ENCODE measurements around the gene PDE8B. TPM values are rescaled to one million over a fixed set of nuclear protein-coding genes. Genes with fewer than 3 reads are reported as not detected.

Gene PDE8B
- total RNA-seq, 1 donor from 2014 or later, result 5.9 TPM

DNA sequence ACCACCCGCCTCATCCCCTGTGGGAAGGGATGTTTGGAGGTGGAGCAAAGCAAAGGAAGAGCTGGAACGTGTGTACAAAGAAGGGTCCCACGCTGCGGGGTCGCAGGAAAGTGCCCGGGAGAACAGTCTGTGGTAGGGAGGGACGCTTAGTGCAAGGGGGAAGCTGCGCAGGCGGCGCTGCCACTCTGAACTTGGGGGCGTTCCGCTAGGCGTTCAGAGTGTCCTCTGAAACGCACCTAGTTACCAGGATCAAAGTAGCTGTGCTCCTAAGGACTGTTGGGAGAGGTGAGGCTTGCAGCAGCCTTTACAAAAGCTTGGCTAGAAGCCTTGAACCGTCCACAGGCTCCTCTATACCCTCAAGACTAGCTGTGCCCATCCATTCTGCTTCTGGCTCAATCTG is 29.3 kb upstream of the PDE8B start:
- intact Hi-C loops (cut with micrococcal nuclease), result no loop called here
- TF ChIP-seq, protein P1, sequence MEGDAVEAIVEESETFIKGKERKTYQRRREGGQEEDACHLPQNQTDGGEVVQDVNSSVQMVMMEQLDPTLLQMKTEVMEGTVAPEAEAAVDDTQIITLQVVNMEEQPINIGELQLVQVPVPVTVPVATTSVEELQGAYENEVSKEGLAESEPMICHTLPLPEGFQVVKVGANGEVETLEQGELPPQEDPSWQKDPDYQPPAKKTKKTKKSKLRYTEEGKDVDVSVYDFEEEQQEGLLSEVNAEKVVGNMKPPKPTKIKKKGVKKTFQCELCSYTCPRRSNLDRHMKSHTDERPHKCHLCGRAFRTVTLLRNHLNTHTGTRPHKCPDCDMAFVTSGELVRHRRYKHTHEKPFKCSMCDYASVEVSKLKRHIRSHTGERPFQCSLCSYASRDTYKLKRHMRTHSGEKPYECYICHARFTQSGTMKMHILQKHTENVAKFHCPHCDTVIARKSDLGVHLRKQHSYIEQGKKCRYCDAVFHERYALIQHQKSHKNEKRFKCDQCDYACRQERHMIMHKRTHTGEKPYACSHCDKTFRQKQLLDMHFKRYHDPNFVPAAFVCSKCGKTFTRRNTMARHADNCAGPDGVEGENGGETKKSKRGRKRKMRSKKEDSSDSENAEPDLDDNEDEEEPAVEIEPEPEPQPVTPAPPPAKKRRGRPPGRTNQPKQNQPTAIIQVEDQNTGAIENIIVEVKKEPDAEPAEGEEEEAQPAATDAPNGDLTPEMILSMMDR (IDR thresholded peaks at IDR 0.05; ENCODE audit: borderline replicate concordance), result no peak
- H3K27ac ChIP-seq (replicated peaks), result no peak overlapping the region

DNA sequence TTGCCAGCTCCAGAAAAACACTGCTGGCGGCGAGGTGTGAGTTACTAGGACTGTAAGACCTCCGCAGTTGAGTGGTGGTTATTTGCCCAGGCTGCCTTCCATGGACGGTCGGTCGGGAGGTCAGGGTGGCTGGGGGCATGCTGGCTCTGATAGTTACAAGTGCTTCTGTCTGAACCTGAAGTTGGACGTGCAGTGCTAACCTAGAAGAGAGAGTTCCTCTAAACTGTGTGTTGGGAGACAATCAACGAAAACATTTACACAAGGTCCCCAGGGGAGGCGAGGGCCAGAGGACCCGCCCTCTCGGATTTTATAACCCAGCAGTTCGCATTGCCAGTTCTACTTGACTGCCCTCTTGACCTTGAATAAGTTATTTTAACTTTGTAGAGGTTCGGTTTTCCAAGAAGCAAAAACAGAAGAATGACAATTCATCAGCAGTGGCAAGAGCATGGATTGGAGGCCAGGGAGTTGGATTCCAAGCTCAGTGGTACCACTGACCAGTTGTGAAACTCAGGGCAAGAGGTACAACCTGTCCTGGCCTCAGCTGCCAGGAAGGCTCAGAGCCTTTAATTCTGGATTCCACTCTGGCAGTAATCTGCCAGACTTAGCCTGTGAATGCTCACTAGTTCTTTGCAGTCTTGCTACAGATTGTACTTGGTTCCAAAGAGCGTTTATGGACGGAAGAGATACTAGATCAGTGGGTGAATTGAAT is 28.7 kb upstream of the PDE8B start:
- Histone ChIP-seq H3K4me1 (peaks cover 22% of the 10 kb centered on the region), H3K27ac (replicated peaks) (no peak overlapping the region), H3K36me3 (no peaks in the 10 kb centered on the region), H3K27me3 (ENCODE audit: low read depth) (peaks cover 62% of the 10 kb centered on the region), H3K4me3 (no peak overlapping the region), H3K9me3 (replicated peaks) (no peaks in the 10 kb centered on the region)
- TF ChIP-seq, protein P1 (IDR thresholded peaks at IDR 0.05; ENCODE audit: borderline replicate concordance), result no peak
- intact Hi-C loops (cut with micrococcal nuclease), result no loop called here
- DNase-seq, result no peak

More for the DNA sequence above, 29.3 kb upstream of the PDE8B start:
- DNase-seq, result no peak
- H3K36me3 ChIP-seq, result no peaks in the 10 kb centered on the region
- no peak overlapping the region for H3K4me3 ChIP-seq
- H3K27me3 ChIP-seq (ENCODE audit: low read depth), result peaks cover 62% of the 10 kb centered on the region
- H3K4me1 ChIP-seq, result peaks cover 22% of the 10 kb centered on the region
- no peaks in the 10 kb centered on the region for H3K9me3 ChIP-seq (replicated peaks)

DNA sequence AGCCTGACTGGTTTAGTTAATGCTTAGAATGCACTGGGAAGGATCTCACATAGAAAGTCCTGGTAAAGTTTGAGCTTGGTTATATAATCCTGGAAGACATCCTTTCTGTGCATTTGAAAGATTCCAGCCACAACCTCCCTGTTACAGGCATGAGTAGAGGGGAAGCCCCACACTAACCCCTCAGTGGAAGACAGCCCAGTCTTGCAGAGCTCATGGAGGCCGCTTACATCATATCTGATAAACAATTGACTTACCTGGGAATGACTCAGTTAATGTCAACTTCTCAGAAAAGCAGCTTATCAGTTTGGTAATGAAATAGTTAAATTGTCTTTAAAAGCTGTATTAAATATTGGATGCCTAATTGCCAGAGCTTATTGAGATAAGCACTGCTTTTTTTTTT is 28.1 kb upstream of the PDE8B start:
- Histone ChIP-seq H3K36me3 (no peaks in the 10 kb centered on the region), H3K9me3 (replicated peaks) (no peaks in the 10 kb centered on the region), H3K27ac (replicated peaks) (no peak overlapping the region), H3K4me1 (peaks cover 22% of the 10 kb centered on the region), H3K27me3 (ENCODE audit: low read depth) (peaks cover 57% of the 10 kb centered on the region), H3K4me3 (no peak overlapping the region)
- TF ChIP-seq, protein P1 (IDR thresholded peaks at IDR 0.05; ENCODE audit: borderline replicate concordance), result no peak
- no peak for DNase-seq
- intact Hi-C loops (cut with micrococcal nuclease), result no loop called here

DNA sequence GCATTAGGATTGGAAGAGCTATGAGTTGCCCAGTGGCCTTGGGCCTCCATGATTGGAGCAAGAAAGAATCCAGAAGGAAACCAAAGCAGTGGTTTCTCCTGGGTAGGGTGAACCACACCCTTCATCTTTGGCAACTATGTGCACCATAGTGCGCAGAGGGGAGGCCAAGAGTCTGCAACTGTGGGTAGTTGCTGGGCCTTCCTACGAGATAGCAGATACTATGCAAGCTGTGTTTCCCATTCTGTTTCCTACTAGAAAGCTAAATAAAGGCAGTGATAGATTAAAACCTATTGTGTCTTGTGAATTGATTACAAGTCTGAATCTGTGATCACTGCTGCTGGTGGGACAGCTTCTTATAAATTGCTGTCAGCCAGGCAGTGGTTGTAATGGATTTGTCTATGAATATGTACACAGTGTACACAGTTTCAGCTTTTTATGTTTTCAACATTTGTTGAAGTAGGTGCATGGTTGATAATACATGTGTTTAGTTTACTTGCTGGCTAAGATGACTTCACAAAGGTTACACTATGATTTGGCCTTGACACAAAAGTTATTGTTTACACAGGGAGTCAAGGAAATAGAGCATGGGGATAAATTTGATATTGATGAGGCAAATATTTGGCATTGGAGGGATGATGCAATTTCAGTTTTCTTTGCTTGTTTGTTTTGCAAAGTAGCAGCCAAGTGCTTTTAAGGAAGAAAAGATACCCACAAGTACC is 23.7 kb upstream of the PDE8B start:
- TF ChIP-seq, protein P1 (IDR thresholded peaks at IDR 0.05; ENCODE audit: borderline replicate concordance), result no peak
- H3K4me3 ChIP-seq, result no peak overlapping the region
- intact Hi-C loops (cut with micrococcal nuclease), result no loop called here

DNA sequence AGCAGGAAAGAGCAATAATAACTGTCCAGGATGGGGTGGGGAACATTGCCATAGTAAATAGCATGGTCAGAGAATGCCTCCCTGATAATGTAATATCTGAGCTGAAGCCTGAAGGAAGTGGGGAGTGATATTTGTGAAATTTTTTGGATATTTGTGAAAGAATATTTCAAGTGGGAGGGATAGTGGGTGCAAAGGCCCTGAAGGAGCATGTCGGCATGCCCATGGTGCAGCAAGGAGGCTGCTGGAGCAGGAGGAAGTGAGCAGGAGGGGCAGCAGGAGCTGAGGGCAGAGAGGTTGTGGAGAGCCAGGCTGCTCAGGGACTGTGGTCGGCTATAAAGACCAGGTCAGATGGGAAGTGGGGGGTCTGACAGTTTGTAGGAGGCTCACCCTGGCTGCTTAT is 21.1 kb upstream of the PDE8B start:
- Histone ChIP-seq H3K4me3 (no peak overlapping the region), H3K27ac (replicated peaks) (no peak overlapping the region), H3K36me3 (no peaks in the 10 kb centered on the region), H3K27me3 (ENCODE audit: low read depth) (peaks cover under 1% of the 10 kb centered on the region), H3K9me3 (replicated peaks) (no peaks in the 10 kb centered on the region), H3K4me1 (no peaks in the 10 kb centered on the region)
- intact Hi-C loops (cut with micrococcal nuclease), result no loop called here
- no peak for DNase-seq
- TF ChIP-seq, protein P1 (IDR thresholded peaks at IDR 0.05; ENCODE audit: borderline replicate concordance), result no peak

More for the DNA sequence above, 23.7 kb upstream of the PDE8B start:
- Histone ChIP-seq H3K27me3 (ENCODE audit: low read depth) (peaks cover 20% of the 10 kb centered on the region), H3K4me1 (peaks cover 4% of the 10 kb centered on the region), H3K27ac (replicated peaks) (no peak overlapping the region), H3K9me3 (replicated peaks) (no peaks in the 10 kb centered on the region), H3K36me3 (no peaks in the 10 kb centered on the region)
- no peak for DNase-seq
